ENCODE data around the gene GPRC5A.

The GPRC5A gene

DNA sequence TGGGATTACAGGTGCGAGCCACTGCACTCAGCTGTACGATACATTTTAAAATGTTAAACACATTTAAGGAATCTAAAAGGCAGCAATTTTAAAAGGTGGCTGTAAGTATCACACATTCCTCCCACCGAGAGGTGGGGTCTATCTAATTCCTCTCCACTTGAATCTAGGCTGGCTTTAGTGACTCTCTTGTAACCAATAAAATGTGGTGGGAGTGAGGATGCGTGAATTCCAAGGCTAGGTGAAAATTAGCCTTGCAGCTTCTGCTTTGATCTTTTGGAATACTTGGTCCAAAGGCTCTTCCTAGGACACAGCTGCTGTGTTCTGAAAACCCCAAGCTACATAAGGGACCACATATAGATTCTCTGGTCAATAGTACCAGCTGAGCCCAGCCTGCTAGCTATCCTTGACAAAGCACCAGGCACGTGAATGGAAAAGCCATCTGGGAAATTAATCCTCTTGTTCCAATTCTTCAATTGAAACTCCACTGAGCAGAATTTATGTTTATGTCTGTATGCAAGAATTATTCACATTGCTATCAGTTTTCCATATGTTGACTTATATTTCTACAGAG lies 69.4 kb downstream of the GPRC5A start:
- no peak overlapping the region for H3K23ac ChIP-seq (ENCODE audit: low read length)
- no peak overlapping the region for H3K4me2 ChIP-seq (ENCODE audit: low read length)
- no peak overlapping the region for H2BK5ac ChIP-seq (ENCODE audit: low read length)
- no peak overlapping the region for H3K27ac ChIP-seq (ENCODE audit: low read depth, low read length)
- no peaks in the 10 kb centered on the region for H3K4me1 ChIP-seq (ENCODE audit: control insufficient read depth, low read depth, low read length)
- DNase-seq, result peak; percentile 67
- no peak overlapping the region for H3K56ac ChIP-seq (ENCODE audit: low read length)
- H4K5ac ChIP-seq (ENCODE audit: low read length), result no peak overlapping the region
- no CpG with 5 or more reads among the region's 5 CpGs for WGBS (ENCODE audit: extremely low coverage, insufficient coverage, low lambda C conversion rate)
- H2AK5ac ChIP-seq (ENCODE audit: low read length), result no peak overlapping the region
- no peak overlapping the region for H3K4ac ChIP-seq (ENCODE audit: low read depth, low read length)
- H4K8ac ChIP-seq (ENCODE audit: low read depth, low read length), result no peak overlapping the region
- no peak overlapping the region for H2BK15ac ChIP-seq (replicated peaks; ENCODE audit: low read depth)
- no peak overlapping the region for H3K18ac ChIP-seq (ENCODE audit: low read length)
- no peaks in the 10 kb centered on the region for H3K79me2 ChIP-seq (ENCODE audit: control insufficient read depth, insufficient read depth, low read length)
- no peaks in the 10 kb centered on the region for H3K79me1 ChIP-seq (ENCODE audit: low read length)
- no peak overlapping the region for H3K9ac ChIP-seq (ENCODE audit: low read length)
- H3K36me3 ChIP-seq (ENCODE audit: control insufficient read depth, insufficient read depth, low read length), result no peaks in the 10 kb centered on the region
- H3K27me3 ChIP-seq (ENCODE audit: insufficient read depth, low read length, poor library complexity), result no peaks in the 10 kb centered on the region
- H2BK120ac ChIP-seq (ENCODE audit: low read depth, low read length), result no peak overlapping the region
- H3K4me3 ChIP-seq (ENCODE audit: low read length), result no peak overlapping the region

GRCh38 chr12:12964255-12964654 lies 72.9 kb downstream of the GPRC5A start:
- WGBS (ENCODE audit: extremely low coverage, insufficient coverage, low lambda C conversion rate), result no CpG with 5 or more reads among the region's 4 CpGs
- Histone ChIP-seq H2BK5ac (ENCODE audit: low read length) (no peak overlapping the region), H3K4me3 (ENCODE audit: low read length) (no peak overlapping the region), H3K4me1 (ENCODE audit: control insufficient read depth, low read depth, low read length) (no peaks in the 10 kb centered on the region), H3K4ac (ENCODE audit: low read depth, low read length) (no peak overlapping the region), H2BK120ac (ENCODE audit: low read depth, low read length) (no peak overlapping the region), H3K56ac (ENCODE audit: low read length) (no peak overlapping the region), H3K18ac (ENCODE audit: low read length) (no peak overlapping the region), H3K23ac (ENCODE audit: low read length) (no peak overlapping the region), H3K36me3 (ENCODE audit: control insufficient read depth, insufficient read depth, low read length) (no peaks in the 10 kb centered on the region), H3K27me3 (ENCODE audit: insufficient read depth, low read length, poor library complexity) (no peaks in the 10 kb centered on the region), H4K8ac (ENCODE audit: low read depth, low read length) (no peak overlapping the region), H3K27ac (ENCODE audit: low read depth, low read length) (no peak overlapping the region), H2AK5ac (ENCODE audit: low read length) (no peak overlapping the region), H2BK15ac (replicated peaks; ENCODE audit: low read depth) (no peak overlapping the region), H3K9ac (ENCODE audit: low read length) (no peak overlapping the region), H3K4me2 (ENCODE audit: low read length) (no peak overlapping the region), H3K79me1 (ENCODE audit: low read length) (no peaks in the 10 kb centered on the region), H3K79me2 (ENCODE audit: control insufficient read depth, insufficient read depth, low read length) (no peaks in the 10 kb centered on the region), H4K5ac (ENCODE audit: low read length) (no peak overlapping the region)
- DNase-seq, result no peak

GRCh38 chr12:12965836-12966235 lies 74.5 kb downstream of the GPRC5A start:
- H3K23ac ChIP-seq (ENCODE audit: low read length), result no peak overlapping the region
- no peak overlapping the region for H4K8ac ChIP-seq (ENCODE audit: low read depth, low read length)
- H4K5ac ChIP-seq (ENCODE audit: low read length), result no peak overlapping the region
- no peaks in the 10 kb centered on the region for H3K79me1 ChIP-seq (ENCODE audit: low read length)
- no peaks in the 10 kb centered on the region for H3K79me2 ChIP-seq (ENCODE audit: control insufficient read depth, insufficient read depth, low read length)
- no peak overlapping the region for H3K9ac ChIP-seq (ENCODE audit: low read length)
- no peaks in the 10 kb centered on the region for H3K36me3 ChIP-seq (ENCODE audit: control insufficient read depth, insufficient read depth, low read length)
- H2BK15ac ChIP-seq (replicated peaks; ENCODE audit: low read depth), result no peak overlapping the region
- no peak for DNase-seq
- H3K18ac ChIP-seq (ENCODE audit: low read length), result no peak overlapping the region
- H2BK5ac ChIP-seq (ENCODE audit: low read length), result no peak overlapping the region
- no peaks in the 10 kb centered on the region for H3K27me3 ChIP-seq (ENCODE audit: insufficient read depth, low read length, poor library complexity)
- no peak overlapping the region for H2BK120ac ChIP-seq (ENCODE audit: low read depth, low read length)
- H3K56ac ChIP-seq (ENCODE audit: low read length), result no peak overlapping the region
- no peak overlapping the region for H3K27ac ChIP-seq (ENCODE audit: low read depth, low read length)
- H3K4me1 ChIP-seq (ENCODE audit: control insufficient read depth, low read depth, low read length), result no peaks in the 10 kb centered on the region
- H3K4ac ChIP-seq (ENCODE audit: low read depth, low read length), result no peak overlapping the region
- no peak overlapping the region for H3K4me3 ChIP-seq (ENCODE audit: low read length)
- H2AK5ac ChIP-seq (ENCODE audit: low read length), result no peak overlapping the region
- WGBS (ENCODE audit: extremely low coverage, insufficient coverage, low lambda C conversion rate), result 100% methylated on average over 1 of the region's 4 CpGs
- no peak overlapping the region for H3K4me2 ChIP-seq (ENCODE audit: low read length)

All from mesendoderm (in vitro differentiated cells).